ENCODE measurements around the gene GOLGA6L26.
"Not testable (repeated sequence)": the region's sequence is repeated elsewhere in the genome, so short reads cannot be mapped to it uniquely, and the experiment has no call there.

DNA sequence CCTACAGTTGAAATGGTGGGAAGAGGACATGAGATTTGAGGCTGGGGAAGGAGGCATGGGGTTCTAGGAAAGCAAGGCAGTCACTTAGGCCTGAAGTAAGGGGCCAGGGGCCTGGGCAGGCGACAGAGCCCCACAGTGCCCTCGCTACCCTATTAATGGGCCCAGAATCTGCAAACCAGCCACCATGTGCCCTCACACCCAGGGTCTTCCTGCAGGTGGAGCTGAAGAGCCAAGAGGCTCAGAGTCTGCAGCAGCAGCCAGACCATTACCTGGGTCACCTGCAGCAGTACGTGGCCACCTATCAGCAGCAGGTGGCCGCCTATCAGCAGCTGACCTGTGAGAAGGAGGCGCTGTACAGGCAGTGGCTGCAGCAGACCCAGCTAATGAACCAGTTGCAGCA lies 28.6 kb upstream of the GOLGA6L26 start:
- not testable (repeated sequence) for TF ChIP-seq YY1 (IDR thresholded peaks at IDR 0.05; ENCODE audit: insufficient read depth, insufficient read length); ZNF274 (IDR thresholded peaks at IDR 0.05; ENCODE audit: low read depth, low read length)

Data from NT2/D1 (cell line).